LNCaP clone FGC (cell line): ENCODE measurements around the gene SLC6A15.
A peak's percentile ranks its signal among the peaks of the same experiment; 100 is the strongest.

Source experiments
- DNase-seq: peaks from one replicate; pipeline ENCODE4 v3.0.0-alpha.2; 2011; ENCODE audit warnings: low read depth
- H3K4me3 ChIP-seq: 2 replicates; pipeline ENCODE4 v1.5.1; 2011; ENCODE audit warnings: mild to moderate bottlenecking, low read depth, low read length, control low read depth
- TF ChIP-seq, protein P1 (sequence below): IDR thresholded peaks from 2 replicates; pipeline ENCODE4 v1.5.1; 2012; ENCODE audit warnings: mild to moderate bottlenecking; ENCODE audit not compliant: control insufficient read depth, insufficient read depth; ENCODE audit errors: extremely low read depth

Gene SLC6A15

DNA sequence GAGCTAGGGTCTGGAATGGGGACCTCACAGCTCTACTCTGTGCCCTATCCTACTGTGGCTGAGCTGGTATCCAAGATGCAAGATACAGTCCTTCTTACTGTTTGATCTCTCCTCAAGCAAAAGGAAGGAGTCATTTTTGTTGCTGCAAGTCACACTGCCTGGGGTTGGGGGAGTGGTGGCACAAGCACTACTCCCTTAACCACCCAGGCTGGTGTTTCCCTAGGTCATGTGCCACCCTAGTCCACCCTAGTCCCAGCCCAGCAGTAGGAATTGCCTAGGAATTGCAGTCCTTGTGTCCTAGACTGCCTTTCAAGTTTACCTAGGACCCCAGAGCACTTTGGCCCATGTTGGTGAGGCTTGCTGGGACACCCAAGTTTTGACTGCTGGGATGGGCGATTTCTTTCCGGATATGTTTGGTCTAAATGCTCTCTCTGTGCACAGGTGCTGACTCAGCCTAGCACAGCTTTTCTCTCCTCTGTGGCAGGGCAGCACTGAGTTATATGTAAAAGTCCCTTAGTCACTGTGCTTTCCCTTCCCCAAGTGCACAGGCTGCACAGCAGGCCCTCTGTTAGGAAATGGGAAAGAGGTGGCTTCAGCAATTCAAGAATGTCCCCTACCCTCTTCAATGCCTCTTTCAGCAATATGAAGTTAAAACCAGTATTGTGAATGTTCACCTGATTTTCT is 54.9 kb downstream of the SLC6A15 start:
- TF ChIP-seq, protein P1, sequence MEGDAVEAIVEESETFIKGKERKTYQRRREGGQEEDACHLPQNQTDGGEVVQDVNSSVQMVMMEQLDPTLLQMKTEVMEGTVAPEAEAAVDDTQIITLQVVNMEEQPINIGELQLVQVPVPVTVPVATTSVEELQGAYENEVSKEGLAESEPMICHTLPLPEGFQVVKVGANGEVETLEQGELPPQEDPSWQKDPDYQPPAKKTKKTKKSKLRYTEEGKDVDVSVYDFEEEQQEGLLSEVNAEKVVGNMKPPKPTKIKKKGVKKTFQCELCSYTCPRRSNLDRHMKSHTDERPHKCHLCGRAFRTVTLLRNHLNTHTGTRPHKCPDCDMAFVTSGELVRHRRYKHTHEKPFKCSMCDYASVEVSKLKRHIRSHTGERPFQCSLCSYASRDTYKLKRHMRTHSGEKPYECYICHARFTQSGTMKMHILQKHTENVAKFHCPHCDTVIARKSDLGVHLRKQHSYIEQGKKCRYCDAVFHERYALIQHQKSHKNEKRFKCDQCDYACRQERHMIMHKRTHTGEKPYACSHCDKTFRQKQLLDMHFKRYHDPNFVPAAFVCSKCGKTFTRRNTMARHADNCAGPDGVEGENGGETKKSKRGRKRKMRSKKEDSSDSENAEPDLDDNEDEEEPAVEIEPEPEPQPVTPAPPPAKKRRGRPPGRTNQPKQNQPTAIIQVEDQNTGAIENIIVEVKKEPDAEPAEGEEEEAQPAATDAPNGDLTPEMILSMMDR, result no peak
- DNase-seq, result no peak
- H3K4me3 ChIP-seq, result no peak overlapping the region

DNA sequence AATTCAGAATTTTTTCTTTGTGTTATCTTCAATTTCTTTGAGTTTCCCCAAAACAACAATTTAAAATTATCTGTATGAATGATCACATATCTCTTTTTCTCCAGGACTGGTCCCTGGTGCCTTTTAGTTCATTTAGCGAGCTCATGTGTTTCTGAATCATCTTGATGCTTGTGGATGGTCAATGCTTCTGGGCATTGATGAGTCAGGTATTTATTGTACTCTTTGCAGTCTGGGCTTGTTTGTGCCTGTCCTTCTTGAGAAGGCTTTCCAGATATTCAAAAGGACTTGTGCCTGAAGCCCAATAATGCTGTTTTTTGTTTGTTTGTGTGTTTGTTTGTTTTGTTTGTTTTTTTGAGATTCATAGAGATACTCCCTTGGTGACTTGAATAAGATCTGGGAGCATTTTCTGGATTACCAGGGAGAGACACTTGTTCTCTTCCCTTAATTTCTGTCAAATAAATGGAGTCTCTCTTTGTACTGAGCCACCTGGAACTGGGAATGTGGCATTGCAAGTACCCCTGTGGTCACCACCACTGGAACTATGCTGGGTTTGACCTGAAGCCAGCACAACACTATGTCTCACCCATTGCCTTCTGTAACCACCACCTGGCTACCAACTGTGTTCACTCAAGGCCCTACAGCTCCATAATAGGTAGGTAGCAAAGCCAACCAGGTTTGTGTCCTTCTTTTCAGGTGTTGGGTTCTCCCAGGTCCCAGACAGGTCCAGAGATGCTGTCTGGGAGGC is 56.3 kb downstream of the SLC6A15 start:
- DNase-seq, result no peak
- TF ChIP-seq, protein P1, result no peak
- H3K4me3 ChIP-seq, result no peak overlapping the region

DNA sequence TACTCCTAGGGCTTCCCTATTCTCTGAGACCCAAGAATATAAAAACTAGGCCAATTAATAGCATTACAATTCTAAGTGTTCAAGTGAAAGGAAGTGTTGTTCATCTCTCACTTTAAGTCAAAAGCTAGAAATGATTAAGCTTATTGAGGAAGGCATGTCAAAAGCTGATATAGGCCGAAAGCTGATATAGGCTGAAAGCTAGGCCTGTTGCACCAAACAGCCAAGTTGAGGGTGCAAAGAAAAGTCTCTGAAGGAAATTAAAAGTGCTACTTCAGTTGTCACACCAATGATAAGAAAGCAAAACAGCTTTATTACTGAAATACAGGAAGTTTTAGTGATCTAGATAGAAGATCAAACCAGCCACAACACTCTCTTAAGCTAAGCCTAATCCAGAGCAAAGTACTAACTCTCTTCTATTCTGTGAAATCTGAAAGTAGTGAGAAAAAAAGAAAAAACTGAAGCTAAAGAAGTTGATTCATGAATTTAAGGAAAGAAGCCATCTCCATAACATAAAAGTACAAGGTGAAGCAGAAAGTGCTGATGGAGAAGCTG is 68.9 kb downstream of the SLC6A15 start:
- no peak overlapping the region for H3K4me3 ChIP-seq
- DNase-seq, result no peak
- TF ChIP-seq, protein P1, result no peak

DNA sequence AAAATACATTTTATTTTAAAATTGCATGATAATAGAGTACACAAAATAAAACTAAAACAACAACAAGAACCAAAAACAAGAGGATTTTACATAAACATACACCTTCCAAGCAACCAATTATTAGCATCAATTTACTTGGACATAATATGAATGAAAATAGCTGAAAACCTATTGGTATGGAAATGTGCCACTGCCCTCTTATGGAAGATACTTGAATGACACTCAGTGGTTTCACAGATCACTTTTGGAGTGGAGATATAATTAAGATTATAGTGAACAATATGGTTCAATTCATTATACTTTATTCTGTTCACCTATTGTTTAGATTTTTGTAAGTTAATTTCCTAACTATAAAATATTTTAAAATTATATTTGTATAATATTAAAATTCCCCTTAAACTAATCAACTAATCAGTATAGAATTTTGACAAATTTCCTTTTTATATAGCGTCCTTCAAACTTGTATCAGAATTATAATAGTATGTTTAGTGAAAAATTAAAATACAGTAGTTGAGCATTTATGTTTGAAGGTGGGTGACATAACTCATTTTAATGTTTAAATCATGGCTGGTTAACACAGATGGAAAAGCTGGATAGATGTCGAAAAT is 70.1 kb downstream of the SLC6A15 start:
- DNase-seq, result peak; percentile 7
- TF ChIP-seq, protein P1, result peak; percentile 62
- H3K4me3 ChIP-seq, result no peak overlapping the region

DNA sequence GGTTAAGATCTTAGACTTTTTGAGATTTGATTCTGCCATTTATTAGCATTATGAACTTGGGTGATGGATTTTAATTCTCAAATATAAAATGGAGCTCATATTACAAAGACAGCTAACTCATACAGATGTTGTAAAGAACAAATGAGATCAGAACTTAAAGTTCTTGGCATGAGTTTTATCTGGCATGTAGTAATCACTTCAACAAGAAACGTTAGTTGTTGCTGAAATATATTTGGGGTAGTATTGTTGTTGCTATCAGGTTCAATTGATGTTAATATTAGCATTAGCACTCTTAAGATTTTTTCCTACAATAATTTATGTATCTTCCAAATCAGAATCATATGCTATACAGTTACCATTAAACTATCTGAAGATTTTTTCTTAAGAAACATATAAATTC is 71.0 kb downstream of the SLC6A15 start:
- DNase-seq, result no peak
- TF ChIP-seq, protein P1, result no peak
- H3K4me3 ChIP-seq, result no peak overlapping the region

DNA sequence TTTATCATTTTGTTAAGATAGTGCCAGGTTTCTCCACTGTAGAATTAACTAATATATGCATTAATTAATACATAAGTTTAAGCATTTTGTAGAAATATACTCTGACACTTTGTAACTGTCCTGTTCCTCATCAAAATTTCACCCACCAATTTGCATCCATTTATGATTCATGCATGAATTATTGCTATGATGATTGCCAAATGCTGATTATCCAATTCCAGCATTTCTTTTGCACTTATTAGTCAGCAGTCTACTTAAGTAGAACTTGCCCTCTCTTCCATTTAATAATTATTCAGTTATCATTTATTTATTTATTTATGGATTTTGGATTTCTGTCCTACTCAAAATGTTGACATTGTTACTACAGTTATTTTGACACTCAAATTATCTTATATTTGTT is 72.2 kb downstream of the SLC6A15 start:
- DNase-seq, result no peak
- no peak overlapping the region for H3K4me3 ChIP-seq
- TF ChIP-seq, protein P1, result no peak
